Keratinocyte (primary cell): ENCODE measurements around the gene ALX4.

Source experiments
- EZH2 ChIP-seq: IDR thresholded peaks from one replicate; pipeline ENCODE4 v1.6.1; 2012; ENCODE audit warnings: inconsistent platforms, mild to moderate bottlenecking, low read length, moderate library complexity
- TF ChIP-seq, protein P1 (sequence below), 3 experiments: IDR thresholded peaks in 1 of 3; conservative IDR thresholded peaks in 1 of 3; optimal IDR thresholded peaks in 1 of 3; 2 replicates in 2 of 3; 3 replicates in 1 of 3; pipeline versions ENCODE3 to v1.5.1; 2011; ENCODE audit warnings: low read length in 3 of 3, mild to moderate bottlenecking in 3 of 3, moderate library complexity in 2 of 3, control low read depth in 1 of 3, inconsistent platforms in 1 of 3; ENCODE audit not compliant: insufficient read depth in 2 of 3; ENCODE audit errors: extremely low read depth in 1 of 3

DNA sequence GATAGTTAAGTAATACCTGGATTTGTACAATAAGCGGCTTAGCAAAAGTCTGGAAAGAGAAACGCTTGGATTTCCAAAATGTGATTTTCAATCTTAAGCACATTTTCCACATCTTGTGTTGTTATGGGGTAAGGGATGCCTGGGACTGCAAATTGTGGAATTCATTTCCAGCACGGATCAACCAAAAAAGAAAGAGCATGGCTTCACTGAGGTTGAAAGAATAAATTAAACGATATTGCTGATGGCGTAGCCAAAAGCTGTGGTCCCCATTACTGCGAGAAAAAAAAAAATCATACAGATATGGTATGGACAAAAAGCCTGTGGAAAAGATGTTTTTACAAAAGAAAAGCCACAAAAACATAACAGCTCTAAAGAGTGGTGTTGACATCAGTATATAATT, 26.0 kb upstream of the ALX4 start:
- TF ChIP-seq, protein P1, sequence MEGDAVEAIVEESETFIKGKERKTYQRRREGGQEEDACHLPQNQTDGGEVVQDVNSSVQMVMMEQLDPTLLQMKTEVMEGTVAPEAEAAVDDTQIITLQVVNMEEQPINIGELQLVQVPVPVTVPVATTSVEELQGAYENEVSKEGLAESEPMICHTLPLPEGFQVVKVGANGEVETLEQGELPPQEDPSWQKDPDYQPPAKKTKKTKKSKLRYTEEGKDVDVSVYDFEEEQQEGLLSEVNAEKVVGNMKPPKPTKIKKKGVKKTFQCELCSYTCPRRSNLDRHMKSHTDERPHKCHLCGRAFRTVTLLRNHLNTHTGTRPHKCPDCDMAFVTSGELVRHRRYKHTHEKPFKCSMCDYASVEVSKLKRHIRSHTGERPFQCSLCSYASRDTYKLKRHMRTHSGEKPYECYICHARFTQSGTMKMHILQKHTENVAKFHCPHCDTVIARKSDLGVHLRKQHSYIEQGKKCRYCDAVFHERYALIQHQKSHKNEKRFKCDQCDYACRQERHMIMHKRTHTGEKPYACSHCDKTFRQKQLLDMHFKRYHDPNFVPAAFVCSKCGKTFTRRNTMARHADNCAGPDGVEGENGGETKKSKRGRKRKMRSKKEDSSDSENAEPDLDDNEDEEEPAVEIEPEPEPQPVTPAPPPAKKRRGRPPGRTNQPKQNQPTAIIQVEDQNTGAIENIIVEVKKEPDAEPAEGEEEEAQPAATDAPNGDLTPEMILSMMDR (optimal IDR thresholded peaks at IDR 0.05 in 1 of 3, IDR thresholded peaks at IDR 0.05 in 1 of 3, conservative IDR thresholded peaks at IDR 0.05 in 1 of 3; ENCODE audit: extremely low read depth in 1 of 3, insufficient read depth in 2 of 3, low read length in 3 of 3) = no peak
- no peak for TF ChIP-seq EZH2
